ENCODE results near the gene TMEM175.
A peak's percentile ranks its signal among the peaks of the same experiment; 100 is the strongest.

The TMEM175 gene

DNA sequence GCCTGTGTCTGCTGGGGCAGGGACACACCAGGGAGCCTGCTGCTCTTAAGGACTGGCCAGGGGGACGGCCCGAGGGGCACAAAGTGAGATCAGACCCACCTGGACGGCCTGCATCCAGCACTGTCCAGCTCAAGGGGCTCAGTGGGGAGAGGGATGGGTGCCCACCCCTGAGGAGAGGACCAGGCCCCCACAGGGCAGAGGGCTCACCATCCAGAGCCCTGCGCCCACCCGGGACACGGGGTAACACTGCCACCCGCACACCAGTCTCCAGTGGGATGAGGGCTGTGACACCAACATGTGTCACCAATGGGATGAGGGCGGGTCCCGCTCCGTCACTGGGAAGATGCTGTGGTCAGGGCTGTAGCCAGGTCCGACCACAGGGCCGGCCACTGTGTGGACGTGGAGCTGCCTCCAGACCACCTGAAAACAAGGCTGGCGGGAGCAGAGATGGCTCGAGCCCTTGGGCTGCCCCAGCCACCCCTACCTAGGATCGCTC, 27.9 kb downstream of the TMEM175 start:
- no peak overlapping the region for H3K4me3 ChIP-seq (ENCODE audit: low read depth, low read length)
- DNase-seq (ENCODE audit: low read depth): no peak
- TF ChIP-seq CTCF (IDR thresholded peaks at IDR 0.05; ENCODE audit: control insufficient read depth, extremely low read depth, insufficient read depth): no peak

GRCh38 chr4:960636-961350, 28.5 kb downstream of the TMEM175 start:
- no peak for DNase-seq (ENCODE audit: low read depth)
- no peak overlapping the region for H3K4me3 ChIP-seq (ENCODE audit: low read depth, low read length)
- no peak for TF ChIP-seq CTCF (IDR thresholded peaks at IDR 0.05; ENCODE audit: control insufficient read depth, extremely low read depth, insufficient read depth)

GRCh38 chr4:961351-962230, 29.3 kb downstream of the TMEM175 start:
- peak overlapping the region; percentile 70 for H3K4me3 ChIP-seq (ENCODE audit: low read depth, low read length)
- TF ChIP-seq CTCF (IDR thresholded peaks at IDR 0.05; ENCODE audit: control insufficient read depth, extremely low read depth, insufficient read depth): no peak
- no peak for DNase-seq (ENCODE audit: low read depth)

GRCh38 chr4:962231-963208, 30.3 kb downstream of the TMEM175 start:
- DNase-seq (ENCODE audit: low read depth): peak; percentile 64
- H3K4me3 ChIP-seq (ENCODE audit: low read depth, low read length): peak overlapping the region; percentile 70
- TF ChIP-seq CTCF (IDR thresholded peaks at IDR 0.05; ENCODE audit: control insufficient read depth, extremely low read depth, insufficient read depth): peak; percentile 20; the same call in 1 of the 2 replicates

DNA sequence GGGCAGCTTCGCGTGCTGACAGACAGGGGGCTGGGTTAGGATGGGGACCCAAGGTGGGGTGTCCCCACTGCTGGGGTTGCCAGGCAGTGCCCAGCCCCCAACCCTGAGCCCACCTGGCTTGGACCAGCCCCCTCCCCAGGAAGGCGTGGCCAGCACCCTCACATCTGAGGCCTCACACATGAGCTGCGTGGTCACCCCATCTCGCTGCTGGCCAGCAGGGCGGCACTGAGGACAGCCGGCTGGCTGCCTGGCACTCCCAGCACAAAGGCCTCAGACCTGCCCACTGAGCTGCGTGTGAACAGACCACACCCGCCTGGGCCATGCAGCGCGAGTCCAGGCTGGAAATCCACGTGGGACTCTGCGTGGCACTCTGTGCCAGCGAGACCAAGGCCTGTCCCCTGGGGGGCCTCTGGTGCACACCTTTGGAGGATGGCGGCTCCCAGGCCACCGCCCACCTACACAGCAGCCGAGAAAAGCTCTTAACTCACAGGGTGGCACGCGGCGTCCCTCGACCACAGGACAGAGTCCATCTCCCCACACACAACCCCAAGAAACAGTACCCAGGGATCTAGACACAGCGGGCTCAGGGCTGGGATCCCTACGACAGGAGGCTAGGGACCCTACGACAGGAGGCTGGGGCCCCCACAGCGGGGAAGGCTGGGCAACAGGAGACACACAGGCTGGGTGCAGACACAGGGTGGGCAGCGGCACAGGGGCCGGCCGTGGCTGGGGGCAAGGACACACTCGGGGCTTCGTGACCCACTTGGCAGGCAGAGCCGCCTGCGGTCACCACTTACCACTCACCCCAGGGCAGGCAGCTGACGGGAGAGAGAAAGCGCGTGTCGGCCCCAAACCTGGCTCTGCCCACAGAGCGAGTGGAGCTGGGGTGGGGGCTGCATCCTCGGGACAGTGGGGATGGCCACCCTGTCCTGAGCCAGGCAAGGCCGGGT, 31.3 kb downstream of the TMEM175 start:
- no peak for DNase-seq (ENCODE audit: low read depth)
- peak overlapping the region; percentile 70 for H3K4me3 ChIP-seq (ENCODE audit: low read depth, low read length)
- no peak for TF ChIP-seq CTCF (IDR thresholded peaks at IDR 0.05; ENCODE audit: control insufficient read depth, extremely low read depth, insufficient read depth)
